Gastrocnemius medialis (tissue), 4 donors: ENCODE results near the gene F13A1. TPM values are rescaled to one million over a fixed set of nuclear protein-coding genes. Genes with fewer than 3 reads are reported as not detected.
A peak's percentile ranks its signal among the peaks of the same experiment; 100 is the strongest.

ENCODE experiments used
- ATAC-seq, 2 donors: fragments of 150-250 bp; one replicate each; pipeline ENCODE4 v1.9.1; 2016
- DNase-seq, 2 donors: peaks; one replicate each; pipeline ENCODE4 v3.0.0-alpha.2; 2019
- H3K27ac ChIP-seq, 4 donors: fragments of 200-600 bp; sonication (generic); 1 replicate in 1 of 4; 2 replicates in 3 of 4; pipeline ENCODE4 v1.5.1; 2016 to 2018; ENCODE audit warnings: mild to moderate bottlenecking in 2 of 4, moderate library complexity in 1 of 4
- H3K27me3 ChIP-seq, 3 donors: fragments of 200-600 bp; sonication (generic) in 2 of 3; 1 replicate in 1 of 3; 2 replicates in 2 of 3; pipeline versions ENCODE4 v1.5.1 to v1.6.0; 2016 to 2019; ENCODE audit warnings: mild to moderate bottlenecking in 1 of 3, moderate library complexity in 1 of 3
- H3K36me3 ChIP-seq, 2 donors: fragments of 200-600 bp; sonication (generic) in 1 of 2; one replicate each; pipeline ENCODE4 v1.5.1; 2017 to 2018
- H3K4me1 ChIP-seq, 2 donors: fragments of 200-600 bp; sonication (generic) in 1 of 2; one replicate each; pipeline ENCODE4 v1.5.1; 2016 to 2017; ENCODE audit warnings: mild to moderate bottlenecking in 2 of 2
- H3K4me3 ChIP-seq, 4 donors: fragments of 200-600 bp; sonication (generic) in 3 of 4; 1 replicate in 1 of 4; 2 replicates in 3 of 4; pipeline ENCODE4 v1.5.1; 2016 to 2019; ENCODE audit warnings: mild to moderate bottlenecking in 2 of 4
- H3K9me3 ChIP-seq, 3 donors: fragments of 200-600 bp; sonication (generic) in 2 of 3; 1 replicate in 1 of 3; 2 replicates in 2 of 3; pipeline ENCODE4 v1.5.1; 2016 to 2019
- CTCF ChIP-seq, 5 experiments: fragments of 450-650 bp in 3 of 5; fragments of 200-600 bp in 2 of 5; sonication (generic) in 2 of 5; IDR thresholded peaks in 4 of 5; conservative IDR thresholded peaks in 1 of 5; 1 replicate in 4 of 5; 2 replicates in 1 of 5; pipeline ENCODE4 v1.5.1; 2016 to 2019; ENCODE audit warnings: antibody characterized with exemption in 5 of 5, mild to moderate bottlenecking in 3 of 5, moderate library complexity in 3 of 5
- POLR2A ChIP-seq, 2 donors: fragments of 450-650 bp; IDR thresholded peaks; one replicate each; pipeline ENCODE4 v1.6.1; 2017; ENCODE audit warnings: antibody characterized with exemption in 2 of 2, mild to moderate bottlenecking in 2 of 2, moderate library complexity in 2 of 2
- in situ Hi-C, 4 donors: fragments of 200-750 bp; cut with MboI; loops; one replicate each; pipeline versions ENCODE4 v1.15.0 to v1.8.0; 2017; ENCODE audit warnings: low sequenced_read_pairs in 4 of 4
- intact Hi-C: fragments of 100-400 bp; cut with DNase I; formaldehyde crosslinking; loops from one replicate; pipeline ENCODE4 v1.15.1; 2023; ENCODE audit warnings: low total_unique reads
- total RNA-seq, 4 donors: library from RNA; depleted of rRNA; stranded (reverse); fragments of >200 nt; gene quantifications; one replicate each; pipeline versions ENCODE4 v1.1.0 to v1.2.3, GENCODE V29; 2016

Gene F13A1
- total RNA-seq, 4 donors from 2014 or later: 19.9 to 61.1 (median 33.9) TPM

GRCh38 chr6:6218759-6219085, 101.7 kb downstream of the F13A1 start:
- ATAC-seq (peak in 1 of 2 donors; percentile 52), DNase-seq (peak in 1 of 2 donors; percentile 20)
- in situ Hi-C loops: no loop called here
- no peaks in the 10 kb centered on the region for H3K4me1 ChIP-seq
- H3K9me3 ChIP-seq: no peaks in the 10 kb centered on the region
- H3K27me3 ChIP-seq: no peaks in the 10 kb centered on the region
- TF ChIP-seq CTCF (IDR thresholded peaks at IDR 0.05 in 4 of 5, conservative IDR thresholded peaks at IDR 0.05 in 1 of 5): no peak
- TF ChIP-seq POLR2A (IDR thresholded peaks at IDR 0.05): no peak
- H3K27ac ChIP-seq: no peak overlapping the region
- H3K4me3 ChIP-seq: no peak overlapping the region
- H3K36me3 ChIP-seq: no peaks in the 10 kb centered on the region
- intact Hi-C loops: no loop called here

- DNase-seq (no peak), ATAC-seq (no peak)
- Histone ChIP-seq H3K4me3 (no peak overlapping the region), H3K9me3 (no peaks in the 10 kb centered on the region), H3K27ac (no peak overlapping the region), H3K36me3 (no peaks in the 10 kb centered on the region), H3K27me3 (no peaks in the 10 kb centered on the region), H3K4me1 (no peaks in the 10 kb centered on the region)
- TF ChIP-seq CTCF (IDR thresholded peaks at IDR 0.05 in 4 of 5, conservative IDR thresholded peaks at IDR 0.05 in 1 of 5) (no peak), POLR2A (IDR thresholded peaks at IDR 0.05) (no peak)
- in situ Hi-C loops (no loop called here), intact Hi-C loops (no loop called here)
Observed at GRCh38 chr6:6217855-6218758, 102.4 kb downstream of the F13A1 start.

GRCh38 chr6:6210994-6211393, 109.5 kb downstream of the F13A1 start:
- intact Hi-C loops: no loop called here

GRCh38 chr6:6202886-6203285, 117.6 kb downstream of the F13A1 start:
- Histone ChIP-seq H3K4me3 (no peak overlapping the region), H3K27ac (no peak overlapping the region), H3K9me3 (no peaks in the 10 kb centered on the region), H3K27me3 (no peaks in the 10 kb centered on the region), H3K4me1 (no peaks in the 10 kb centered on the region), H3K36me3 (no peaks in the 10 kb centered on the region)
- DNase-seq: no peak
- intact Hi-C loops: no loop called here
- in situ Hi-C loops: no loop called here
- TF ChIP-seq POLR2A (IDR thresholded peaks at IDR 0.05) (no peak), CTCF (IDR thresholded peaks at IDR 0.05 in 4 of 5, conservative IDR thresholded peaks at IDR 0.05 in 1 of 5) (no peak)
- no peak for ATAC-seq

More at GRCh38 chr6:6210994-6211393, 109.5 kb downstream of the F13A1 start:
- Histone ChIP-seq H3K27me3 (no peaks in the 10 kb centered on the region), H3K36me3 (no peaks in the 10 kb centered on the region), H3K9me3 (no peaks in the 10 kb centered on the region), H3K27ac (no peak overlapping the region), H3K4me1 (no peaks in the 10 kb centered on the region), H3K4me3 (no peak overlapping the region)
- in situ Hi-C loops: no loop called here
- DNase-seq: no peak
- no peak for TF ChIP-seq CTCF (IDR thresholded peaks at IDR 0.05 in 4 of 5, conservative IDR thresholded peaks at IDR 0.05 in 1 of 5)
- no peak for ATAC-seq
